HFFc6 (cell line): ENCODE data around the gene PRDM16. TPM values are rescaled to one million over a fixed set of nuclear protein-coding genes. Genes with fewer than 3 reads are reported as not detected.

ENCODE experiments used
- DNase-seq: peaks from one replicate; pipeline ENCODE4 v3.0.0-alpha.2; 2018
- H3K27ac Mint-ChIP-seq: 2 replicates; pipeline ENCODE4 v1.8.0; 2020; ENCODE audit warnings: mild to moderate bottlenecking, mixed read lengths
- H3K27me3 Mint-ChIP-seq: 2 replicates; pipeline ENCODE4 v1.8.0; 2021; ENCODE audit warnings: mild to moderate bottlenecking, moderate library complexity, mixed read lengths; ENCODE audit not compliant: insufficient read depth
- H3K36me3 Mint-ChIP-seq: 2 replicates; pipeline ENCODE4 v1.8.0; 2021; ENCODE audit warnings: low read depth, mixed read lengths
- H3K4me1 Mint-ChIP-seq: 2 replicates; pipeline ENCODE4 v1.8.0; 2020; ENCODE audit warnings: low read depth, mixed read lengths
- H3K4me3 Mint-ChIP-seq: 2 replicates; pipeline ENCODE4 v1.8.0; 2020; ENCODE audit warnings: mild to moderate bottlenecking, moderate library complexity, mixed read lengths
- H3K9me3 Mint-ChIP-seq: 2 replicates; pipeline ENCODE4 v1.8.0; 2020; ENCODE audit warnings: mild to moderate bottlenecking, mixed read lengths
- CTCF ChIP-seq: fragments of 200-600 bp; sonication (generic); IDR thresholded peaks from 2 replicates; pipeline ENCODE4 v1.5.0; 2021; ENCODE audit warnings: antibody characterized with exemption, mild to moderate bottlenecking
- total RNA-seq, 6 experiments: library from RNA; stranded (reverse); fragmentation: NEBNext Ultra II Directional; extraction: Animal tissue kit (Norgen Biotek cat#: 25700); gene quantifications; 2 replicates in 1 of 6; 3 replicates in 5 of 6; pipeline ENCODE4 v1.2.3, GENCODE V29; 2021

Gene PRDM16
- total RNA-seq, 6 experiments from 2014 or later: not detected

- Mint-ChIP-seq H3K27me3 (peaks cover 5% of the 10 kb centered on the region; the same call in 1 of the 2 replicates), H3K4me3 (no peak overlapping the region), H3K27ac (no peak overlapping the region), H3K4me1 (no peaks in the 10 kb centered on the region), H3K36me3 (no peaks in the 10 kb centered on the region), H3K9me3 (peaks cover 7% of the 10 kb centered on the region; the same call in 1 of the 2 replicates)
- DNase-seq: no peak
- TF ChIP-seq CTCF: no peak
Observed at GRCh38 chr1:3159121-3159520, 90.1 kb downstream of the PRDM16 start.

GRCh38 chr1:3159996-3160395 lies 91.0 kb downstream of the PRDM16 start:
- no peak overlapping the region for H3K27ac Mint-ChIP-seq
- peaks cover 12% of the 10 kb centered on the region; the same call in 1 of the 2 replicates for H3K9me3 Mint-ChIP-seq
- TF ChIP-seq CTCF: no peak
- H3K4me3 Mint-ChIP-seq: no peak overlapping the region
- no peaks in the 10 kb centered on the region for H3K36me3 Mint-ChIP-seq
- no peaks in the 10 kb centered on the region for H3K4me1 Mint-ChIP-seq
- no peak for DNase-seq
- peaks cover 5% of the 10 kb centered on the region; the same call in 1 of the 2 replicates for H3K27me3 Mint-ChIP-seq

GRCh38 chr1:3160647-3161145 lies 91.7 kb downstream of the PRDM16 start:
- Mint-ChIP-seq H3K4me1 (no peaks in the 10 kb centered on the region), H3K27ac (no peak overlapping the region), H3K36me3 (no peaks in the 10 kb centered on the region), H3K27me3 (peaks cover 5% of the 10 kb centered on the region; the same call in 1 of the 2 replicates), H3K4me3 (no peak overlapping the region), H3K9me3 (peaks cover 12% of the 10 kb centered on the region; the same call in 1 of the 2 replicates)
- TF ChIP-seq CTCF: no peak
- DNase-seq: no peak

- H3K36me3 Mint-ChIP-seq: no peaks in the 10 kb centered on the region
Observed at GRCh38 chr1:3161176-3161840, 92.3 kb downstream of the PRDM16 start.

GRCh38 chr1:3162322-3162882 lies 93.4 kb downstream of the PRDM16 start:
- no peak overlapping the region for H3K4me3 Mint-ChIP-seq
- no peaks in the 10 kb centered on the region for H3K36me3 Mint-ChIP-seq
- no peak for DNase-seq
- no peak overlapping the region for H3K27ac Mint-ChIP-seq
- H3K9me3 Mint-ChIP-seq: peaks cover 18% of the 10 kb centered on the region
- no peak for TF ChIP-seq CTCF
- no peaks in the 10 kb centered on the region for H3K4me1 Mint-ChIP-seq
- peaks cover 2% of the 10 kb centered on the region; the same call in 1 of the 2 replicates for H3K27me3 Mint-ChIP-seq

More at GRCh38 chr1:3161176-3161840, 92.3 kb downstream of the PRDM16 start:
- Mint-ChIP-seq H3K27ac (no peak overlapping the region), H3K4me3 (no peak overlapping the region), H3K27me3 (peaks cover 5% of the 10 kb centered on the region; the same call in 1 of the 2 replicates), H3K9me3 (peaks cover 12% of the 10 kb centered on the region; the same call in 1 of the 2 replicates), H3K4me1 (no peaks in the 10 kb centered on the region)
- TF ChIP-seq CTCF: no peak
- no peak for DNase-seq
